GM23248 (cell line): Measurements from ENCODE around the gene CAMK2B. TPM values are rescaled to one million over a fixed set of nuclear protein-coding genes. Genes with fewer than 3 reads are reported as not detected.
"Not testable (repeated sequence)": the region's sequence is repeated elsewhere in the genome, so short reads cannot be mapped to it uniquely, and the experiment has no call there.

Source experiments
- DNase-seq: peaks from one replicate; pipeline ENCODE4 v3.0.0-alpha.2; 2015
- H2AFZ ChIP-seq: fragments of 200-600 bp; sonication (generic); 2 replicates; pipeline ENCODE4 v1.6.1; 2016; ENCODE audit warnings: antibody characterized with exemption
- H3F3A ChIP-seq: fragments of 200-600 bp; sonication (generic); 2 replicates; pipeline ENCODE4 v1.6.1; 2016; ENCODE audit warnings: mild to moderate bottlenecking, antibody characterized with exemption, mixed run types; ENCODE audit not compliant: insufficient read depth
- H3K27ac ChIP-seq: fragments of 200-600 bp; sonication (generic); 2 replicates; pipeline ENCODE4 v1.5.1; 2016; ENCODE audit warnings: mild to moderate bottlenecking
- H3K27me3 ChIP-seq: fragments of 200-600 bp; sonication (generic); replicated peaks from 2 replicates; pipeline ENCODE4 v1.6.1; 2016; ENCODE audit warnings: mild to moderate bottlenecking; ENCODE audit not compliant: insufficient read depth
- H3K36me3 ChIP-seq: fragments of 200-600 bp; sonication (generic); 2 replicates; pipeline ENCODE4 v1.6.1; 2016; ENCODE audit warnings: low read depth, mild to moderate bottlenecking
- H3K4me1 ChIP-seq: fragments of 200-600 bp; sonication (generic); 2 replicates; pipeline ENCODE4 v1.6.1; 2016; ENCODE audit warnings: mild to moderate bottlenecking; ENCODE audit not compliant: insufficient read depth
- H3K4me2 ChIP-seq: fragments of 200-600 bp; sonication (generic); one replicate; pipeline ENCODE4 v1.6.1; 2016; ENCODE audit warnings: mild to moderate bottlenecking; ENCODE audit not compliant: unreplicated experiment
- H3K4me3 ChIP-seq: fragments of 200-600 bp; sonication (generic); 2 replicates; pipeline ENCODE4 v1.5.1; 2016; ENCODE audit warnings: mild to moderate bottlenecking
- H3K79me2 ChIP-seq: fragments of 200-600 bp; sonication (generic); 2 replicates; pipeline ENCODE4 v1.6.1; 2016; ENCODE audit warnings: mild to moderate bottlenecking; ENCODE audit not compliant: insufficient read depth
- H3K9ac ChIP-seq: fragments of 200-600 bp; sonication (generic); 2 replicates; pipeline ENCODE4 v1.6.1; 2016; ENCODE audit warnings: mild to moderate bottlenecking
- H3K9me2 ChIP-seq: fragments of 200-600 bp; sonication (generic); 2 replicates; pipeline ENCODE4 v1.6.1; 2016; ENCODE audit warnings: mixed run types, mild to moderate bottlenecking, moderate library complexity; ENCODE audit not compliant: insufficient read depth
- H3K9me3 ChIP-seq: fragments of 200-600 bp; sonication (generic); one replicate; pipeline ENCODE4 v1.6.1; 2017; ENCODE audit warnings: low read depth
- H4K20me1 ChIP-seq: fragments of 200-600 bp; sonication (generic); 2 replicates; pipeline ENCODE4 v1.6.0; 2016; ENCODE audit not compliant: insufficient read depth
- EZH2 ChIP-seq: fragments of 200-600 bp; sonication (generic); IDR thresholded peaks from 2 replicates; pipeline ENCODE4 v1.6.1; 2018; ENCODE audit warnings: antibody characterized with exemption, mild to moderate bottlenecking; ENCODE audit not compliant: insufficient read depth, poor library complexity, severe bottlenecking
- EZH2phosphoT487 ChIP-seq: fragments of 200-600 bp; sonication (generic); IDR thresholded peaks from 2 replicates; pipeline ENCODE4 v1.6.1; 2018; ENCODE audit warnings: antibody characterized with exemption, moderate library complexity, mild to moderate bottlenecking, low read depth; ENCODE audit not compliant: insufficient read depth
- WGBS, 2 experiments: methylation state at CpG; one replicate each; pipeline ENCODE4 v1.1.6; 2015 to 2017; ENCODE audit warnings: low lambda C conversion rate in 2 of 2, low coverage in 1 of 2; ENCODE audit errors: missing lambda C conversion rate in 2 of 2; 5-methylcytosine and 5-hydroxymethylcytosine counted together
- in situ Hi-C: fragments of 300-500 bp; cut with MboI; formaldehyde crosslinking; loops from 2 replicates; pipeline ENCODE4 v1.15.0; 2020
- polyA plus RNA-seq: library from polyadenylated mRNA; unstranded; fragments of >200 nt; fragmentation: Nextera tagmentation; extraction: Ambion mirVana; gene quantifications from 2 replicates; pipeline ENCODE4 v1.2.1, GENCODE V29; 2016
- total RNA-seq: library from RNA; depleted of rRNA; stranded (reverse); fragments of >200 nt; shearing (Covaris generic); gene quantifications from 2 replicates; pipeline ENCODE4 v1.2.3, GENCODE V29; 2014

CAMK2B gene
- total and polyA plus RNA-seq, 2 experiments from 2014 or later, result 0.78 to 2.5 TPM

DNA sequence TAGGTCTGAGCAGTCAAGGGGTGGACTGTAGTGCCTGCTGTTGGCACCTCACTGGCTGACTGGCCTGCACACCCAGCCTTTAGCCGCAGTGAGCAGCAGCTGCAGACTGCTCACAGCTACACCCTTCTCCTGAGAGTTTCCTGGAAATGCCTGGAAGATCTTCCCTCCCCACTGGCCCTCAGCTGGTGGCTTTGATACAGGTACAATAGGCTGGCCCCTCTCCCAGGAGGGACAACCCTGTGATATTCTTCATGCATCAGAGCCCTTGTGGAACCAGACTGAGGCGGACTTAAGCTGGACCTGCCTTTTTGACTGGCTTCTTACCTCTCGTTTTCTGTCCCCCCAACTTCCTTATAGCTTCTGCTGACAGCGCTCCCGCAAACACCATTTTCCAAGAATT is 142.6 kb downstream of the CAMK2B start:
- WGBS, 2 experiments, result 66 to 68% methylated on average over 5 of the region's 5 CpGs
- in situ Hi-C loops, result no loop called here
- Histone ChIP-seq H3K9ac (no peak overlapping the region), H3K27ac (no peak overlapping the region), H3K79me2 (no peaks in the 10 kb centered on the region), H3K9me3 (no peaks in the 10 kb centered on the region), H3K4me3 (no peak overlapping the region), H3K4me1 (peaks cover 16% of the 10 kb centered on the region), H3K4me2 (no peak overlapping the region), H2AFZ (no peak overlapping the region), H3K9me2 (no peaks in the 10 kb centered on the region), H3K27me3 (no peaks in the 10 kb centered on the region), H3K36me3 (no peaks in the 10 kb centered on the region), H3F3A (peaks cover 9% of the 10 kb centered on the region), H4K20me1 (no peaks in the 10 kb centered on the region)
- no peak for DNase-seq
- no peak for TF ChIP-seq EZH2phosphoT487

DNA sequence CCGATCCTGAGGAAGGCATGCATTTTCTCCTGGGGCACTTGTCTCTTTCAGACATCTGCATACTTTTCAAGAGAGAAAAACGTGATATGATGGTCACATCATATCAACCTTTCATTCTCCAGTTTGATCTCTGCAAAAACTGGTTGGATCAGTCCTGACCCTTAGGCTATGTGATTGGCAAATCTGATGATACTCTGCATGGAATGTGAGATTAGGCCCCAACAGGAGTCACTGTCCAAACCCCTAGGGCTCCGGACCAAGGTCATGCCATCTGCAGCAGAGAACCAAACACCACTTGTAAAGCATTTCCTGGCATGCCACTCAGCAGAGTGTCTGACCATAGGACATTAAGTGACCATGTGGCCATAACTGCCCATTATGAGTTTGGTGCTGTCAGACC is 144.8 kb downstream of the CAMK2B start:
- no peak for DNase-seq
- H3K36me3 ChIP-seq, result no peaks in the 10 kb centered on the region
- H3K4me1 ChIP-seq, result peaks cover 23% of the 10 kb centered on the region
- H3K9me2 ChIP-seq, result no peaks in the 10 kb centered on the region
- no peaks in the 10 kb centered on the region for H3K9me3 ChIP-seq
- no peaks in the 10 kb centered on the region for H4K20me1 ChIP-seq
- no peak overlapping the region for H3K27ac ChIP-seq
- in situ Hi-C loops, result no loop called here
- no peak for TF ChIP-seq EZH2
- TF ChIP-seq EZH2phosphoT487, result no peak
- H2AFZ ChIP-seq, result no peak overlapping the region
- H3F3A ChIP-seq, result peaks cover 11% of the 10 kb centered on the region
- H3K4me2 ChIP-seq, result no peak overlapping the region
- H3K79me2 ChIP-seq, result no peaks in the 10 kb centered on the region
- H3K9ac ChIP-seq, result no peak overlapping the region
- WGBS, 2 experiments, result 43 to 44% methylated on average over 3 of the region's 3 CpGs
- no peaks in the 10 kb centered on the region for H3K27me3 ChIP-seq
- no peak overlapping the region for H3K4me3 ChIP-seq

DNA sequence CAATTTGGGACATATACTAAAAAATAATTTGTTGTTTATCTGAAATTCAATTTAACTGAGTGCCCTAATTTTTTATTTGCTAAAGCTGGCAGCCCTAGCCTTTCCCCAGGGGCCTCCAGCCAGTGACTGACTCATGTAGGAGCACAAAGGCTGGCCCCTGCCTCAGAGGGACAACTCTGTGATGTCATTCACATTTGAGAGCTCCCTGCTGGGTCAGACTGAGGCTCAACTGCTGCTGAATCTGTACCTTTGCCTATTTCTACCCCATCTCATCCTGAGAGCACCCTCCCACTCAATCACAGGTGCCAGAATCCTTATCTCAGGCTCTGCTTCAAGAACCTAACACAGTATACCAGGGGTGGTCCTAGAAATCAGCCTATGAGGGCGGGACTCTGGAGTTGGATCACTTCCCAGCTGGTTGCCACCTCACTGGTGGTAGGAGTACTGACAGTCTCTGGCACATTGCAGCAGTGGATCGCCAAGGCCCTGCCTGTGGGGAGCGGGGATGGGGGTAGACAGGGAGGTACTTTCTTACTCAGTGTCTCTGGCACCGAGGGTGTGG is 147.7 kb downstream of the CAMK2B start:
- H3K4me1 ChIP-seq, result peaks cover 11% of the 10 kb centered on the region
- in situ Hi-C loops, result no loop called here
- H3K9ac ChIP-seq, result no peak overlapping the region
- TF ChIP-seq EZH2 (no peak), EZH2phosphoT487 (no peak)
- H3K79me2 ChIP-seq, result no peaks in the 10 kb centered on the region
- H3K27me3 ChIP-seq, result no peaks in the 10 kb centered on the region
- H3K4me2 ChIP-seq, result no peak overlapping the region
- H3K27ac ChIP-seq, result no peak overlapping the region
- peak; percentile 83 for DNase-seq
- no peak overlapping the region for H2AFZ ChIP-seq
- H3K9me2 ChIP-seq, result no peaks in the 10 kb centered on the region
- H3K9me3 ChIP-seq, result no peaks in the 10 kb centered on the region
- WGBS, 2 experiments, result 76 to 81% methylated on average over 4 of the region's 4 CpGs
- H4K20me1 ChIP-seq, result no peaks in the 10 kb centered on the region
- H3K36me3 ChIP-seq, result no peaks in the 10 kb centered on the region
- 0 out of 2 replicates have a peak, but pooled peaks cover 4% of the 10 kb centered on the region for H3F3A ChIP-seq
- no peak overlapping the region for H3K4me3 ChIP-seq

DNA sequence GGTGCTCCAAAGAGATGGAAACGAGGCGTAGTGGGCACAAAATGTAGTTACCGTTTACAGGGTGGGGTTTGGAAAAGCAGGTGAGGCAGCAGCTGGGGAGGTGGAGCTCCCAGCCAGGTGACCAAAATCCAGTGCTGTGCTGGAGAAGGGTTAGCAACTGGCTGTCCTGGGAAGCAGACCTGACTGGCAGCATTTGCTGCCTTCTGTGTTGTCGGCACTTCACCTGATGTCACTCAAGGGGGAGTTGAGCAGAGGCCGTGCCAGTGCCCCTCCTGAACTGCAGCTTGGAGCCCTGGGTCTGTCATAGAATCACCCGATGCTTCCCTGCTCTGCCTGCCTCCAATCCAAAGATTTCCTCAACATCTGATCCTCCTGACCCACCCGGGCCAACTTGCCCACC is 148.9 kb downstream of the CAMK2B start:
- no peak for DNase-seq
- Histone ChIP-seq H3F3A (0 out of 2 replicates have a peak, but pooled peaks cover 4% of the 10 kb centered on the region), H3K27ac (no peak overlapping the region), H3K9me3 (no peaks in the 10 kb centered on the region), H3K4me2 (no peak overlapping the region), H3K79me2 (no peaks in the 10 kb centered on the region), H2AFZ (no peak overlapping the region), H3K9me2 (no peaks in the 10 kb centered on the region), H3K36me3 (no peaks in the 10 kb centered on the region), H3K4me1 (peaks cover 11% of the 10 kb centered on the region), H4K20me1 (no peaks in the 10 kb centered on the region), H3K9ac (no peak overlapping the region), H3K27me3 (no peaks in the 10 kb centered on the region), H3K4me3 (no peak overlapping the region)
- in situ Hi-C loops, result no loop called here
- TF ChIP-seq EZH2, result no peak
- no peak for TF ChIP-seq EZH2phosphoT487
- 45 to 48% methylated on average over 7 of the region's 7 CpGs for WGBS, 2 experiments

DNA sequence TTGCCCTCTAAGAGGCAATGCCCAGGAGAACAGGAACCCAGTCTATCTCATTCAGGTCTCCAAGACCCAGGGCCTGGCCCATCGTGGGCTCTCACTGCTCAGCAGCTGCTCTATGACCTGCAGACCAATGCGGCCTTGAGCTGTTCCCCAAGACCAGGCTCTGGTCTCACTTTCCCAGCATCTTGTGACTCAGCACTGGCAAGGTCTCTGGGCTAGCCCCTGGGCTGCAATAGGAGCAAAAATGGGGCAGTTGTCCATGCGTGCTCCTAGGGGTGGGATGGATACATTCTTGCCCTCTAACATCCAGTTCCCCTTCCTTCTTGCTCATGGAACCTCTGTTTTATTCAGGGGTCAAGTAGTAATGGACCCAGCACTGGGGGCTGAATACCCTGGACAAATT is 149.7 kb downstream of the CAMK2B start:
- no peak for TF ChIP-seq EZH2phosphoT487
- no peak for TF ChIP-seq EZH2
- no peak overlapping the region for H3K4me3 ChIP-seq
- no peaks in the 10 kb centered on the region for H3K79me2 ChIP-seq
- H2AFZ ChIP-seq, result no peak overlapping the region
- no peak for DNase-seq
- H3K27me3 ChIP-seq, result no peaks in the 10 kb centered on the region
- in situ Hi-C loops, result no loop called here
- H3K9me3 ChIP-seq, result no peaks in the 10 kb centered on the region
- H3K4me2 ChIP-seq, result no peak overlapping the region
- H3K36me3 ChIP-seq, result no peaks in the 10 kb centered on the region
- no peak overlapping the region for H3K9ac ChIP-seq
- H3F3A ChIP-seq, result 0 out of 2 replicates have a peak, but pooled peaks cover 4% of the 10 kb centered on the region
- peaks cover 11% of the 10 kb centered on the region for H3K4me1 ChIP-seq
- 81 to 85% methylated on average over 3 of the region's 3 CpGs for whole genome bisulfite sequencing, 2 experiments
- no peak overlapping the region for H3K27ac ChIP-seq
- H4K20me1 ChIP-seq, result no peaks in the 10 kb centered on the region
- H3K9me2 ChIP-seq, result no peaks in the 10 kb centered on the region

DNA sequence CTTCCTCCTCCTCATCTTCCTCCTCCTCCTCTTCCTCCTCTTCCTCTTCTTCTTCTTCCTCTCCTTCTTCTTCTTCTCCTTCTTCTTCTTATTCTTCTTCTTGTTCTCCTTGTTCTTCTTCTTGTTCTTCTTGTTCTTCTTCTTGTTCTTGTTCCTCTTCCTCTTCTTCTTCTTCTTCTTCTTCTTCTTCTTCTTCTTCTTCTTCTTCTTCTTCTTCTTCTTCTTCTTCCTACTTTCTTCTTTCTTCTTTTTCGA is 150.8 kb downstream of the CAMK2B start:
- H4K20me1 ChIP-seq, H3F3A ChIP-seq, H3K9me3 ChIP-seq, H2AFZ ChIP-seq, H3K9ac ChIP-seq, H3K36me3 ChIP-seq, H3K9me2 ChIP-seq, H3K27ac ChIP-seq, H3K79me2 ChIP-seq, H3K4me2 ChIP-seq, DNase-seq, H3K27me3 ChIP-seq, in situ Hi-C loops, H3K4me3 ChIP-seq: not testable (repeated sequence)
- peaks cover 11% of the 10 kb centered on the region for H3K4me1 ChIP-seq
- 38 to 79% methylated on average over 1 of the region's 1 CpG for WGBS, 2 experiments
